HepG2 (cell line): ENCODE results near the gene HDDC3. TPM values are rescaled to one million over a fixed set of nuclear protein-coding genes. Genes with fewer than 3 reads are reported as not detected.

Experiments
- AHR ChIP-seq: IDR thresholded peaks from 2 replicates; pipeline ENCODE4 v1.6.1; 2018; ENCODE audit warnings: missing genetic modification reagents, missing compliant biosample characterization
- GMEB1 ChIP-seq: sonication (generic); formaldehyde crosslinking; IDR thresholded peaks from 2 replicates; pipeline ENCODE4 v1.5.1; 2020; ENCODE audit warnings: missing genetic modification reagents, mild to moderate bottlenecking, borderline replicate concordance
- KDM2A ChIP-seq: sonication (generic); formaldehyde crosslinking; IDR thresholded peaks from 2 replicates; pipeline ENCODE4 v1.4.0; 2020; ENCODE audit warnings: low read depth, missing genetic modification reagents, borderline replicate concordance
- KDM4B ChIP-seq: sonication (generic); formaldehyde crosslinking; IDR thresholded peaks from 2 replicates; pipeline ENCODE4 v1.4.0; 2020; ENCODE audit warnings: missing genetic modification reagents
- MYNN ChIP-seq: sonication (generic); formaldehyde crosslinking; IDR thresholded peaks from 2 replicates; pipeline ENCODE4 v1.4.0; 2020; ENCODE audit warnings: mild to moderate bottlenecking, low read depth, missing genetic modification reagents
- NCOA5 ChIP-seq: sonication (generic); formaldehyde crosslinking; IDR thresholded peaks from 2 replicates; pipeline ENCODE4 v1.4.0; 2020; ENCODE audit warnings: missing genetic modification reagents
- PAXIP1 ChIP-seq: sonication (generic); formaldehyde crosslinking; conservative IDR thresholded peaks from 2 replicates; pipeline ENCODE4 v1.4.0; 2020; ENCODE audit warnings: mild to moderate bottlenecking, missing genetic modification reagents, moderate library complexity
- RFXAP ChIP-seq: sonication (generic); formaldehyde crosslinking; IDR thresholded peaks from 2 replicates; pipeline ENCODE4 v1.4.0; 2020; ENCODE audit warnings: missing genetic modification reagents, borderline replicate concordance
- SALL2 ChIP-seq: sonication (generic); formaldehyde crosslinking; IDR thresholded peaks from 2 replicates; pipeline ENCODE4 v1.8.1; 2023; ENCODE audit warnings: mild to moderate bottlenecking, missing genetic modification reagents, inconsistent platforms
- ZNF124 ChIP-seq: sonication (generic); formaldehyde crosslinking; IDR thresholded peaks from 2 replicates; pipeline ENCODE4 v1.4.0; 2020; ENCODE audit warnings: missing genetic modification reagents
- ZNF33A ChIP-seq: sonication (generic); formaldehyde crosslinking; IDR thresholded peaks from 2 replicates; pipeline ENCODE4 v1.5.1; 2020; ENCODE audit warnings: missing genetic modification reagents, mild to moderate bottlenecking, moderate library complexity, borderline replicate concordance
- ZNF672 ChIP-seq: sonication (generic); formaldehyde crosslinking; IDR thresholded peaks from 2 replicates; pipeline ENCODE4 v1.8.1; 2022; ENCODE audit warnings: missing genetic modification reagents
- ZNF772 ChIP-seq: sonication (generic); formaldehyde crosslinking; IDR thresholded peaks from 2 replicates; pipeline ENCODE4 v1.5.0; 2020; ENCODE audit warnings: mild to moderate bottlenecking, missing genetic modification reagents
- polyA plus RNA-seq, 8 experiments: library from polyadenylated mRNA; depleted of rRNA in 3 of 8; stranded (reverse) in 7 of 8; unstranded in 1 of 8; fragments of >200 nt; fragmentation: Illumina TruSeq in 4 of 8; extraction: Trizol in 4 of 8; gene quantifications; 2 replicates each; pipeline versions ENCODE4 v1.2.1 to v1.2.3, GENCODE V29; 2011 to 2016; ENCODE audit warnings: low read depth in 4 of 8, missing spikeins in 1 of 8, mixed read lengths in 1 of 8; ENCODE audit not compliant: insufficient read depth in 1 of 8
- total RNA-seq, 5 experiments: library from RNA; depleted of rRNA; stranded (reverse); fragments of >200 nt; fragmentation: Illumina TruSeq; extraction: Trizol; gene quantifications; 2 replicates each; pipeline ENCODE4 v1.2.3, GENCODE V29; 2016; ENCODE audit warnings: low read depth in 1 of 5
- TF ChIP-seq, protein P1 (sequence below): sonication (generic); formaldehyde crosslinking; IDR thresholded peaks from 2 replicates; pipeline ENCODE4 v1.5.0; 2020; ENCODE audit warnings: mild to moderate bottlenecking, missing genetic modification reagents
- TF ChIP-seq, protein P2 (sequence below): sonication (generic); formaldehyde crosslinking; IDR thresholded peaks from 2 replicates; pipeline ENCODE4 v1.4.0; 2020; ENCODE audit warnings: missing genetic modification reagents, borderline replicate concordance
- TF ChIP-seq, protein P3 (sequence below): sonication (generic); formaldehyde crosslinking; IDR thresholded peaks from 2 replicates; pipeline ENCODE4 v1.4.0; 2020; ENCODE audit warnings: missing genetic modification reagents, borderline replicate concordance

Gene HDDC3
- total and polyA plus RNA-seq, 2 of the 13 experiments (the other 11 are each of a cell fraction or from before 2014, with no cell fraction given), result 18.7 to 28.3 TPM

DNA sequence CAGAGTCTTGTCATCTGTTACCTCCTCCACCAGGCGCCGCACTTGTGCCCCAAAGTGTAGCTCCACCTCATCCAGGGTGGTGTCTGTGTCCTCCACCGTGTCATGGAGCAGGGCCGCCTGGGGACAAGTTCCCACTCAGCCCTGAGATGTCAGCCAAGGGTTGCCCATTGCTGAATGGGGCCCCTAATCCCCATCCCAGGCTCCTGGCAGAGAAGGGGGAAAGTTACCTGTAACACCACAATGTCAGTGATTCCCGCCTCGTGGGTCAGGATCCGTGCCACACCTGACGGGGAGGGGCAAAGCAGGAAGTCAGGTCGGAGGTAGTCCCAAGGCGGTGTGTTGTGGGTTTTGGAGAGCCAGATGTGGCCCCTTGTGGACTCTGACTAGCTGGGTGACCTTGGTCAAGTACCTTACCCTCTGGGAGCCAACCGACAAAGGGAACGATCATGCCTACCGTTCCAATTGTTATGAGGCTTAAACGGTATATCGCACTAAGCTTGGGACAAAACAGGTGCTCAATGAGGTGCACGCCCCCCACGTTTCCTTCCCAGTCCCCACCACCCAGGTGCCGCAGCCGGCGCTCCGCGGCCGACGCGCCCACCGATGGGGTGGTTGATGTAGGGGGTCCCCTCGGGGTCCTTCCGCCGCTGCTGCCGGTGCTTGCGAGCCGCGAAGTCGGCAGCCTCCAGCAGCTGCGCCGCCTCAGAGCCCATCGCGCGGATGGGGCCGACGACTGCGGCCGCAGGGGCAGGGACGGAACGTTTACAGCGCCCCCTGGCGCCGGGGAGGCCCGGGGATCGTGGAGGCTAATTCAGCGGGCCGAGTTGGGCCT is at the start of gene HDDC3 (continued):
- peak; percentile 78 for TF ChIP-seq ZNF772
- TF ChIP-seq SALL2 (CRISPR knock-in tag), result peak; percentile 93
- TF ChIP-seq PAXIP1 (CRISPR knock-in tag), result no peak; the same call in 1 of the 2 replicates
- TF ChIP-seq KDM2A (CRISPR knock-in tag), result peak; percentile 96
- TF ChIP-seq NCOA5 (CRISPR knock-in tag), result no peak
- TF ChIP-seq, protein P1, sequence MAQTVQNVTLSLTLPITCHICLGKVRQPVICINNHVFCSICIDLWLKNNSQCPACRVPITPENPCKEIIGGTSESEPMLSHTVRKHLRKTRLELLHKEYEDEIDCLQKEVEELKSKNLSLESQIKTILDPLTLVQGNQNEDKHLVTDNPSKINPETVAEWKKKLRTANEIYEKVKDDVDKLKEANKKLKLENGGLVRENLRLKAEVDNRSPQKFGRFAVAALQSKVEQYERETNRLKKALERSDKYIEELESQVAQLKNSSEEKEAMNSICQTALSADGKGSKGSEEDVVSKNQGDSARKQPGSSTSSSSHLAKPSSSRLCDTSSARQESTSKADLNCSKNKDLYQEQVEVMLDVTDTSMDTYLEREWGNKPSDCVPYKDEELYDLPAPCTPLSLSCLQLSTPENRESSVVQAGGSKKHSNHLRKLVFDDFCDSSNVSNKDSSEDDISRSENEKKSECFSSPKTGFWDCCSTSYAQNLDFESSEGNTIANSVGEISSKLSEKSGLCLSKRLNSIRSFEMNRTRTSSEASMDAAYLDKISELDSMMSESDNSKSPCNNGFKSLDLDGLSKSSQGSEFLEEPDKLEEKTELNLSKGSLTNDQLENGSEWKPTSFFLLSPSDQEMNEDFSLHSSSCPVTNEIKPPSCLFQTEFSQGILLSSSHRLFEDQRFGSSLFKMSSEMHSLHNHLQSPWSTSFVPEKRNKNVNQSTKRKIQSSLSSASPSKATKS (CRISPR knock-in tag), result no peak
- no peak for TF ChIP-seq ZNF33A (CRISPR knock-in tag)
- peak; percentile 78 for TF ChIP-seq GMEB1 (CRISPR knock-in tag)
- TF ChIP-seq, protein P2, sequence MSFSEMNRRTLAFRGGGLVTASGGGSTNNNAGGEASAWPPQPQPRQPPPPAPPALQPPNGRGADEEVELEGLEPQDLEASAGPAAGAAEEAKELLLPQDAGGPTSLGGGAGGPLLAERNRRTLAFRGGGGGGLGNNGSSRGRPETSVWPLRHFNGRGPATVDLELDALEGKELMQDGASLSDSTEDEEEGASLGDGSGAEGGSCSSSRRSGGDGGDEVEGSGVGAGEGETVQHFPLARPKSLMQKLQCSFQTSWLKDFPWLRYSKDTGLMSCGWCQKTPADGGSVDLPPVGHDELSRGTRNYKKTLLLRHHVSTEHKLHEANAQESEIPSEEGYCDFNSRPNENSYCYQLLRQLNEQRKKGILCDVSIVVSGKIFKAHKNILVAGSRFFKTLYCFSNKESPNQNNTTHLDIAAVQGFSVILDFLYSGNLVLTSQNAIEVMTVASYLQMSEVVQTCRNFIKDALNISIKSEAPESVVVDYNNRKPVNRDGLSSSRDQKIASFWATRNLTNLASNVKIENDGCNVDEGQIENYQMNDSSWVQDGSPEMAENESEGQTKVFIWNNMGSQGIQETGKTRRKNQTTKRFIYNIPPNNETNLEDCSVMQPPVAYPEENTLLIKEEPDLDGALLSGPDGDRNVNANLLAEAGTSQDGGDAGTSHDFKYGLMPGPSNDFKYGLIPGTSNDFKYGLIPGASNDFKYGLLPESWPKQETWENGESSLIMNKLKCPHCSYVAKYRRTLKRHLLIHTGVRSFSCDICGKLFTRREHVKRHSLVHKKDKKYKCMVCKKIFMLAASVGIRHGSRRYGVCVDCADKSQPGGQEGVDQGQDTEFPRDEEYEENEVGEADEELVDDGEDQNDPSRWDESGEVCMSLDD (CRISPR knock-in tag), result no peak
- TF ChIP-seq AHR, result no peak
- 0 out of 2 replicates have a peak, but pooled peaks have one; percentile 16 for TF ChIP-seq ZNF672 (CRISPR knock-in tag)
- TF ChIP-seq MYNN, result no peak
- TF ChIP-seq, protein P3, sequence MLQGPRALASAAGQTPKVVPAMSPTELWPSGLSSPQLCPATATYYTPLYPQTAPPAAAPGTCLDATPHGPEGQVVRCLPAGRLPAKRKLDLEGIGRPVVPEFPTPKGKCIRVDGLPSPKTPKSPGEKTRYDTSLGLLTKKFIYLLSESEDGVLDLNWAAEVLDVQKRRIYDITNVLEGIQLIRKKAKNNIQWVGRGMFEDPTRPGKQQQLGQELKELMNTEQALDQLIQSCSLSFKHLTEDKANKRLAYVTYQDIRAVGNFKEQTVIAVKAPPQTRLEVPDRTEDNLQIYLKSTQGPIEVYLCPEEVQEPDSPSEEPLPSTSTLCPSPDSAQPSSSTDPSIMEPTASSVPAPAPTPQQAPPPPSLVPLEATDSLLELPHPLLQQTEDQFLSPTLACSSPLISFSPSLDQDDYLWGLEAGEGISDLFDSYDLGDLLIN (CRISPR knock-in tag), result no peak
- peak; percentile 77; the same call in 1 of the 2 replicates for TF ChIP-seq ZNF124
- TF ChIP-seq KDM4B (CRISPR knock-in tag), result peak; percentile 28; the same call in 1 of the 2 replicates
- TF ChIP-seq RFXAP, result no peak
